Mesenchymal stem cell (in vitro differentiated cells and primary cell): ENCODE data around the gene SLC34A3.

Experiments used
- DNase-seq: peaks from one replicate; pipeline ENCODE4 v3.0.0-alpha.2; 2013
- H2AFZ ChIP-seq: one replicate; pipeline ENCODE4 v1.6.1; 2013; ENCODE audit warnings: low read depth, mild to moderate bottlenecking, control low read depth, inconsistent platforms, low read length, moderate library complexity
- H2AK5ac ChIP-seq: 2 replicates; pipeline ENCODE4 v1.6.1; 2013; ENCODE audit warnings: low read length, moderate library complexity, mild to moderate bottlenecking, inconsistent platforms; ENCODE audit not compliant: severe bottlenecking
- H2BK120ac ChIP-seq: one replicate; pipeline ENCODE4 v1.6.1; 2013; ENCODE audit warnings: low read depth, mild to moderate bottlenecking, inconsistent platforms, low read length, moderate library complexity
- H2BK12ac ChIP-seq, 2 experiments: one replicate each; pipeline ENCODE4 v1.6.1; 2013; ENCODE audit warnings: inconsistent platforms in 2 of 2, low read length in 2 of 2, mild to moderate bottlenecking in 2 of 2, moderate library complexity in 2 of 2, control low read depth in 1 of 2
- H2BK15ac ChIP-seq: one replicate; pipeline ENCODE4 v1.6.1; 2013; ENCODE audit warnings: mild to moderate bottlenecking, low read depth, inconsistent platforms; ENCODE audit not compliant: poor library complexity, severe bottlenecking
- H2BK5ac ChIP-seq: 2 replicates; pipeline ENCODE4 v1.6.1; 2013; ENCODE audit warnings: low read depth, mild to moderate bottlenecking, low read length, control low read depth, inconsistent platforms; ENCODE audit not compliant: poor library complexity, severe bottlenecking
- H3K14ac ChIP-seq, 2 experiments: one replicate each; pipeline ENCODE4 v1.6.1; 2013; ENCODE audit warnings: inconsistent platforms in 2 of 2, low read length in 2 of 2, control low read depth in 1 of 2, mild to moderate bottlenecking in 1 of 2, moderate library complexity in 1 of 2
- H3K18ac ChIP-seq, 2 experiments: one replicate each; pipeline ENCODE4 v1.6.1; 2013; ENCODE audit warnings: inconsistent platforms in 2 of 2, low read length in 2 of 2, control low read depth in 1 of 2, low read depth in 1 of 2, mild to moderate bottlenecking in 1 of 2
- H3K23ac ChIP-seq, 2 experiments: one replicate each; pipeline ENCODE4 v1.6.1; 2013; ENCODE audit warnings: inconsistent platforms in 2 of 2, low read length in 2 of 2, mild to moderate bottlenecking in 2 of 2, moderate library complexity in 2 of 2, control low read depth in 1 of 2
- H3K27ac ChIP-seq: 2 replicates; pipeline ENCODE4 v1.5.1; 2013; ENCODE audit warnings: mild to moderate bottlenecking, moderate library complexity, low read length, control low read depth, inconsistent platforms; ENCODE audit not compliant: poor library complexity, severe bottlenecking
- H3K27me3 ChIP-seq, 2 experiments: 2 replicates each; pipeline versions ENCODE4 v1.6.1 to v1.7.0; 2013; ENCODE audit warnings: low read length in 2 of 2, mild to moderate bottlenecking in 2 of 2, moderate library complexity in 2 of 2, control low read depth in 1 of 2, inconsistent platforms in 1 of 2; ENCODE audit not compliant: control insufficient read depth in 1 of 2, insufficient read depth in 1 of 2
- H3K36me3 ChIP-seq, 2 experiments: 2 replicates each; pipeline versions ENCODE4 v1.6.1 to v1.7.0; 2013; ENCODE audit warnings: low read length in 2 of 2, control low read depth in 1 of 2, inconsistent platforms in 1 of 2, low read depth in 1 of 2, mild to moderate bottlenecking in 1 of 2; ENCODE audit not compliant: insufficient read depth in 2 of 2, control insufficient read depth in 1 of 2
- H3K4ac ChIP-seq, 2 experiments: one replicate each; pipeline ENCODE4 v1.6.1; 2013; ENCODE audit warnings: inconsistent platforms in 2 of 2, low read length in 2 of 2, mild to moderate bottlenecking in 2 of 2, moderate library complexity in 2 of 2, control low read depth in 1 of 2, low read depth in 1 of 2
- H3K4me1 ChIP-seq: 2 replicates; pipeline ENCODE4 v1.6.1; 2013; ENCODE audit warnings: low read depth, low read length, control low read depth; ENCODE audit not compliant: control insufficient read depth, insufficient read depth
- H3K4me2 ChIP-seq: 2 replicates; pipeline ENCODE4 v1.6.1; 2013; ENCODE audit warnings: low read length, mild to moderate bottlenecking, inconsistent platforms; ENCODE audit not compliant: poor library complexity, severe bottlenecking
- H3K4me3 ChIP-seq, 2 experiments: 2 replicates each; pipeline versions ENCODE4 v1.5.1 to v1.7.0; 2013; ENCODE audit warnings: low read length in 2 of 2, mild to moderate bottlenecking in 2 of 2, control low read depth in 1 of 2, low read depth in 1 of 2; ENCODE audit not compliant: insufficient read depth in 1 of 2
- H3K79me1 ChIP-seq: replicated peaks from 2 replicates; pipeline ENCODE4 v1.6.1; 2013; ENCODE audit warnings: mild to moderate bottlenecking, control low read depth, low read length, inconsistent platforms; ENCODE audit not compliant: poor library complexity, severe bottlenecking
- H3K9ac ChIP-seq: 2 replicates; pipeline ENCODE4 v1.7.0; 2013; ENCODE audit warnings: mild to moderate bottlenecking, low read length, moderate library complexity
- H3K9me3 ChIP-seq: 2 replicates; pipeline ENCODE4 v1.7.0; 2013; ENCODE audit warnings: mild to moderate bottlenecking, low read length; ENCODE audit not compliant: control insufficient read depth
- H4K8ac ChIP-seq: one replicate; pipeline ENCODE4 v1.6.1; 2013; ENCODE audit warnings: inconsistent platforms, mild to moderate bottlenecking, low read length, moderate library complexity
- H4K91ac ChIP-seq: one replicate; pipeline ENCODE4 v1.6.1; 2013; ENCODE audit warnings: mild to moderate bottlenecking, low read length, inconsistent platforms
- WGBS: methylation state at CpG from one replicate; pipeline ENCODE4 v1.1.7; 2013; ENCODE audit warnings: mixed read lengths; 5-methylcytosine and 5-hydroxymethylcytosine counted together

Gene SLC34A3

DNA sequence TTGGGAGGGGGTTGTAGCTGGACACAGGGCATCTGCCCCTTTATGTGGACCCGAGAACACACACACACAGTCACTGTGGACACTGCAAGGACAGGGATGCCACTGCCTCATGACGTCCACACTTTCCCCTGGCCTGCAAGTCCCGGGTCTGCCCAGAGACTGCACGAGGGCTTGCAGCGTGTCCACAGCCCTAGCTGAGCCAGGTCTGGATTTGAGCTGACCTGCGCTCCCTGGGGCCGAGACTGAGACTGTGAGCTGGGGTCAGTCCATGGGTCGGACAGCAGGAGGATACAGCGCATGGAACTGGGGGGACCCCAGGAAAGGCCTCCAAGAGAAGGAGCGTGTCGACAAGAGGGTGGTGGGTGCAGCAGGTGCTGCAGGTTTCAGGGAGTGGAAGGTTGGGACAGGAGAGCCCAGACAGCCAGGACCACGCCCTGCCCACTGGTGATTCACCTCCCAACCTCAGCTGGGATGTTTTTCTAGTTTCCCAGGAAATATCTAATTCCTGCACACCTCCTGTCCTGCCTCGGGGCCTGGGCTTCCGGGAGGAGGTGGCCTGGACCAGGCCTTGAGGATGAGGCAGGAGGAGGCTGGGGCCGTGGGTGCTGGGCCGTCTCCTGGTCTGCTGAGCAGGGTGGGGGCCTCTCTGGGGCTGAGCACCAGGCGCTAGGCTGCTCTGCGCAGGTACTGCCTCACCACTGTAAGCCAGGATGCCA lies 4.2 kb upstream of the SLC34A3 start:
- no peak for DNase-seq
- no peak overlapping the region for H2BK5ac ChIP-seq
- no peak overlapping the region for H3K4ac ChIP-seq
- H3K27me3 ChIP-seq, result peaks cover 0 to 36% of the 10 kb centered on the region in 2 experiments
- no peaks in the 10 kb centered on the region for H3K9me3 ChIP-seq
- H3K4me1 ChIP-seq, result peaks cover 38% of the 10 kb centered on the region
- no peak overlapping the region for H2BK120ac ChIP-seq
- no peak overlapping the region for H2BK12ac ChIP-seq
- peak overlapping the region; percentile 1 for H4K8ac ChIP-seq
- no peak overlapping the region for H3K4me2 ChIP-seq
- no peak overlapping the region for H3K9ac ChIP-seq
- H2BK15ac ChIP-seq, result no peak overlapping the region
- H3K14ac ChIP-seq, result no peak overlapping the region
- peak overlapping the region in 1 of 2 experiments; percentile 35 for H3K18ac ChIP-seq
- no peak overlapping the region for H2AFZ ChIP-seq
- peaks cover 0 to 4% of the 10 kb centered on the region in 2 experiments for H3K36me3 ChIP-seq
- peak overlapping the region; percentile 55 for H4K91ac ChIP-seq
- H3K4me3 ChIP-seq, result no peak overlapping the region
- no peak overlapping the region for H2AK5ac ChIP-seq
- 79% methylated on average over 16 of the region's 18 CpGs for WGBS
- no peak overlapping the region for H3K23ac ChIP-seq
- no peaks in the 10 kb centered on the region for H3K79me1 ChIP-seq
- no peak overlapping the region for H3K27ac ChIP-seq

DNA sequence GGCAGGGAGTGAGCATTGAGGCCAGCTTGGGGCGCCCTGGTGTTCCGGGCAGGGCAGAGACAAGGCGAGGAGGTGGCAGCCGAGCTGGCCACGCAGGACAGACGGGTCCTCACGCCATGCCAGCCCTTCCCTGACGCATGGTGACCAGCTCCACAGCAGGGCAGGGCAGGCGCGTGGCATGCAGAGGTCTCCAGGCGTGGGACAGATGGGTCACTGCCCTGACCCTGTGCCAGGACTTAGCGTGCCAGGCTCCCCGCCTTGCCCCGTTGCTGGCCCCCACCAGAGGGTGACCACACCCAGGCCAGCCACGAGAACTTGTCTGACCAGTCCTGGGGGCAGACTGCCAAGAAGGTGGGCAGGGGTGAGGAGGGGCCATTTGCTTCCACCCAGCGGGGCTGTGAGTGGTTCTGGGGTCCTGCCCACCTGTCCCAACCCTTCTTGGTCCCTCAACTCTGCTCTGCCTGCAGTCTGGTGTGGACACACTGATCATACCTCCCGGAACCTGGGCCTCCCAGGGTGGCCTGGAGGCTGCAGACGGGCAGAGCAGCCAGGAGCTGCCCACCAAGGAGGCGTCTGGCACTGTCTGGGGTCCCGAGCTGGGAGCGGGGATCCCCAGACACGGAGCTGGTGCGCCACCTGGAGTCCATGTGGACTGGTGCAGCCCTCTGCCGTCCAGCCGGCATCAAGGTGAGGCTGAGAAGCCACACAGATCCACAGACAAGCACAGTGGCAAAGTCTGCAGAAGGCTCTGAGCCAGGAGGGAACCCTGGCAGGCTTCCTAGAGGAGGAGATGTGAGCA lies 3.4 kb upstream of the SLC34A3 start, which contains the start of gene RNF224:
RNF224 (plus strand) TSS at position 449 of the 799 bp plus-strand sequence. CDS start 834 bp downstream, outside the sequence.
- Histone ChIP-seq H3K36me3 (peaks cover 0 to 4% of the 10 kb centered on the region in 2 experiments), H3K4me1 (peaks cover 32% of the 10 kb centered on the region), H3K4ac (no peak within 1 kb of the TSS), H2AK5ac (no peak within 1 kb of the TSS), H4K91ac (peak within 1 kb of the TSS; percentile 55), H3K23ac (no peak within 1 kb of the TSS), H3K14ac (no peak within 1 kb of the TSS), H2BK12ac (no peak within 1 kb of the TSS), H3K9ac (no peak within 1 kb of the TSS), H3K4me2 (no peak within 1 kb of the TSS), H2BK5ac (no peak within 1 kb of the TSS), H3K79me1 (no peaks in the 10 kb centered on the region), H3K18ac (peak within 1 kb of the TSS in 1 of 2 experiments; percentile 35), H2BK120ac (no peak within 1 kb of the TSS), H4K8ac (peak within 1 kb of the TSS; percentile 1), H3K27me3 (peaks cover 0 to 43% of the 10 kb centered on the region in 2 experiments), H2BK15ac (no peak within 1 kb of the TSS), H3K27ac (no peak within 1 kb of the TSS), H3K9me3 (no peaks in the 10 kb centered on the region), H3K4me3 (no peak within 1 kb of the TSS), H2AFZ (no peak within 1 kb of the TSS)
- DNase-seq, result peak; percentile 76
- WGBS, result 56% methylated on average over 25 of the region's 25 CpGs

DNA sequence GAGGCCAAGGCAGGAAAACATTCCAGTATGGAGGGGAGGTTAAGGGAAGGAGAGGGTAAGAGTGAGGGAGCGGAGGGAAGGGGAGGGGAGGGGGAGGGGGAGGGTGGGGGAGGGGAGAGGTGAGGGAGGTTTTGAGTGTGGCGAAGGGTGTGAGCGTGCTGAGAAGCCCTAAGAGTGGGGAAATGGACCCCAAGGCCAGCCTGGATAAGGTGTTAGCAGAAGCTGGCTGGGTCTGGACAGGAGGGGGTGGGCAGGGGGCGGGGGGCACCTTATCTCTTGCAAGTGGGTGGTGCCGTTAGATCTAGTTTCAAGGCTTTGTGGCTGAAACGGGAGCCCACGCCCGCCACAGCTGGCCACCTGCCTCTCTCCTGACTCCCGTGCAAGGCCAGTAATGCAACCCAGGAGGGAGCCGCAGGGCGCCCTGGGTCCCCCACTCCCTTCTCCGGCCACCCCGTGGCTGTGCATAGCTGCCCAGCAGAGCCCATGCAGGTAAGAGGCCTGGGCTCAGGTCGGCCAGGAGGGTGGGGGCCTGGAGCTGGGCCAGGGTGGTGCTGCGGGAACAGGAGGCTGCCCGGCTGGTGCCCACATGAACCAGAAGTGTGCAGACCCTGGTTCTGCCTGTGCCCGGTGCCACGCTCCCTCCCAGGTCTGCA lies 2.7 kb upstream of the SLC34A3 start:
- Histone ChIP-seq H3K4me3 (no peak overlapping the region), H3K27me3 (peaks cover 0 to 49% of the 10 kb centered on the region in 2 experiments), H2BK5ac (no peak overlapping the region), H3K23ac (no peak overlapping the region), H3K4ac (no peak overlapping the region), H3K9me3 (no peaks in the 10 kb centered on the region), H2AFZ (no peak overlapping the region), H3K14ac (no peak overlapping the region), H4K8ac (no peak overlapping the region), H3K9ac (no peak overlapping the region), H3K4me1 (peaks cover 24% of the 10 kb centered on the region), H3K36me3 (peaks cover 0 to 4% of the 10 kb centered on the region in 2 experiments), H2BK120ac (no peak overlapping the region), H3K4me2 (no peak overlapping the region), H2AK5ac (no peak overlapping the region), H2BK12ac (no peak overlapping the region), H3K79me1 (no peaks in the 10 kb centered on the region), H3K18ac (no peak overlapping the region), H2BK15ac (no peak overlapping the region), H3K27ac (no peak overlapping the region), H4K91ac (no peak overlapping the region)
- WGBS, result 71% methylated on average over 16 of the region's 18 CpGs
- no peak for DNase-seq
